ENCODE measurements around the gene DEDD2. TPM values are rescaled to one million over a fixed set of nuclear protein-coding genes. Genes with fewer than 3 reads are reported as not detected.

Gene DEDD2
- total and polyA plus RNA-seq, 10 donors: 24.7 to 73.9 (median 47.2) TPM

GRCh38 chr19:42255766-42256745 is 38.6 kb upstream of the DEDD2 start:
- TF ChIP-seq POLR2AphosphoS5 (IDR thresholded peaks at IDR 0.05) (peak; percentile 22 to 55 (median 52)), POLR2A (IDR thresholded peaks at IDR 0.05) (no peak)
- Histone ChIP-seq H3K4me1 (peaks cover 22 to 45% (median 41%) of the 10 kb centered on the region in 6 donors), H3K27me3 (replicated peaks in 1 of 7) (peaks cover 0 to 11% (median 0%) of the 10 kb centered on the region in 7 donors), H3K4me3 (peak overlapping the region; percentile 77 to 97 (median 86)), H3K9me3 (no peaks in the 10 kb centered on the region), H3K27ac (peak overlapping the region; percentile 97 to 99 (median 98)), H3K36me3 (no peaks in the 10 kb centered on the region)
- intact Hi-C loops (cut with DNase I; ENCODE audit: low total_unique reads): no loop called here
- peak; percentile 89 for DNase-seq
- 13 to 18% (median 16%) methylated on average over 36 to 38 of the region's 38 CpGs for WGBS, 5 donors

DNA sequence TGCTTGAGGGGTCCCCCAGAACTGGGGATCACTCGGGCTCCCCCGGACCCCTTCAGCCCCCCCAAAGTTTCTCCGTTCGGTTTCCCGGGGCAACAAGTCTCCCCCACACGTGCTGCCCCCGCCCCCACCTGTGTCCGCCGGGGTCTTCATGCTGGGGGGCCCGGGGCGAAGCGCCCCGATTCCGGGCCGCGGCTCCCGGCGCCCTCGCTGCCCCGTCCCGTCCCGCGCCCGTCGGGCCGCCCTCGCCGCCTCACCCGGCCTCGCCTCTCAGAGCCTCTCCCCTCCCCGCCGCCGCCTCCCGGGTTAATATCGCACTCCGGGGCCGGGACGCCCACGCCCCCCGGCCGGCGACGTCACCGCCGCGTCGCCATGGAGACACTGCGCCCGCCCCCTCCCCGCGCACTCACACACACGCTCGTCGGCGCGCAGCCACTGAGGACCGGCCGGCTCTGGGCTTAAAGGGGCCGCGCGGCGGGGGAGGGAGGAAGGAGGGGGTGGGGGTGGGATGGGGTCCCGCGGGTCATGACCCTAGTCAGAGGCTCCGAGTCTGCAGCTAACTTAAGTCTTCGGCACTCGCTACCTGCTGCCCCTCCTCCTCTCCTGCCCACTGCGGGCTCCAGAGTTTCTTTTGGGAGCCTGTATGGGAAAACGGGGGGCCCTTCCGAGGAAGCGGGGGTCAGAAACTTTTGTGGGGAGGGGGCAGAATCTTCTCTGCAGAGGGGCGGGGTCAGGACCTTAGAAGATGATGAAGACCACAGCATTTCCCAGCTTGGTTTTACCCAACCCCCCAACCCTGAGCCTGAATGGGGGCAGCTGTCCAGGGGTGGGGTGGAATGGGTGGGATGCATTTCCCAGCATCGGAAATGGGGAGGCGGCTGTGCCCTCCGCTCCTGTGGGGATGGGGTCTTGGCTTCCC is 37.6 kb upstream of the DEDD2 start, which contains the start of gene ERF:
Gene ERF (minus strand): TSS at position 279 of the 916 bp plus-strand sequence. CDS start 129 bp downstream, at position 150.
- Histone ChIP-seq H3K9me3 (no peaks in the 10 kb centered on the region), H3K4me3 (peak within 1 kb of the TSS; percentile 77 to 97 (median 86)), H3K27ac (peak within 1 kb of the TSS; percentile 97 to 99 (median 98)), H3K36me3 (peaks cover 0 to 6% (median 0%) of the 10 kb centered on the region in 6 donors), H3K27me3 (replicated peaks in 1 of 7) (peaks cover 0 to 11% (median 0%) of the 10 kb centered on the region in 7 donors), H3K4me1 (peaks cover 26 to 54% (median 50%) of the 10 kb centered on the region in 6 donors)
- intact Hi-C loops (cut with DNase I; ENCODE audit: low total_unique reads): no loop called here
- DNase-seq: peak; percentile 98
- WGBS, 5 donors: 0 to 2% (median 1%) methylated on average over 33 to 75 of the region's 75 CpGs
- TF ChIP-seq, protein P1, sequence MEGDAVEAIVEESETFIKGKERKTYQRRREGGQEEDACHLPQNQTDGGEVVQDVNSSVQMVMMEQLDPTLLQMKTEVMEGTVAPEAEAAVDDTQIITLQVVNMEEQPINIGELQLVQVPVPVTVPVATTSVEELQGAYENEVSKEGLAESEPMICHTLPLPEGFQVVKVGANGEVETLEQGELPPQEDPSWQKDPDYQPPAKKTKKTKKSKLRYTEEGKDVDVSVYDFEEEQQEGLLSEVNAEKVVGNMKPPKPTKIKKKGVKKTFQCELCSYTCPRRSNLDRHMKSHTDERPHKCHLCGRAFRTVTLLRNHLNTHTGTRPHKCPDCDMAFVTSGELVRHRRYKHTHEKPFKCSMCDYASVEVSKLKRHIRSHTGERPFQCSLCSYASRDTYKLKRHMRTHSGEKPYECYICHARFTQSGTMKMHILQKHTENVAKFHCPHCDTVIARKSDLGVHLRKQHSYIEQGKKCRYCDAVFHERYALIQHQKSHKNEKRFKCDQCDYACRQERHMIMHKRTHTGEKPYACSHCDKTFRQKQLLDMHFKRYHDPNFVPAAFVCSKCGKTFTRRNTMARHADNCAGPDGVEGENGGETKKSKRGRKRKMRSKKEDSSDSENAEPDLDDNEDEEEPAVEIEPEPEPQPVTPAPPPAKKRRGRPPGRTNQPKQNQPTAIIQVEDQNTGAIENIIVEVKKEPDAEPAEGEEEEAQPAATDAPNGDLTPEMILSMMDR (IDR thresholded peaks at IDR 0.05 in 8 of 11, conservative IDR thresholded peaks at IDR 0.05 in 3 of 11): peak in 3 of 11 experiments; percentile 14 to 33 (median 23)
- TF ChIP-seq POLR2AphosphoS5 (IDR thresholded peaks at IDR 0.05): peak; percentile 99
- TF ChIP-seq POLR2A (IDR thresholded peaks at IDR 0.05): peak in 2 of 3 donors; percentile 92 to 97

DNA sequence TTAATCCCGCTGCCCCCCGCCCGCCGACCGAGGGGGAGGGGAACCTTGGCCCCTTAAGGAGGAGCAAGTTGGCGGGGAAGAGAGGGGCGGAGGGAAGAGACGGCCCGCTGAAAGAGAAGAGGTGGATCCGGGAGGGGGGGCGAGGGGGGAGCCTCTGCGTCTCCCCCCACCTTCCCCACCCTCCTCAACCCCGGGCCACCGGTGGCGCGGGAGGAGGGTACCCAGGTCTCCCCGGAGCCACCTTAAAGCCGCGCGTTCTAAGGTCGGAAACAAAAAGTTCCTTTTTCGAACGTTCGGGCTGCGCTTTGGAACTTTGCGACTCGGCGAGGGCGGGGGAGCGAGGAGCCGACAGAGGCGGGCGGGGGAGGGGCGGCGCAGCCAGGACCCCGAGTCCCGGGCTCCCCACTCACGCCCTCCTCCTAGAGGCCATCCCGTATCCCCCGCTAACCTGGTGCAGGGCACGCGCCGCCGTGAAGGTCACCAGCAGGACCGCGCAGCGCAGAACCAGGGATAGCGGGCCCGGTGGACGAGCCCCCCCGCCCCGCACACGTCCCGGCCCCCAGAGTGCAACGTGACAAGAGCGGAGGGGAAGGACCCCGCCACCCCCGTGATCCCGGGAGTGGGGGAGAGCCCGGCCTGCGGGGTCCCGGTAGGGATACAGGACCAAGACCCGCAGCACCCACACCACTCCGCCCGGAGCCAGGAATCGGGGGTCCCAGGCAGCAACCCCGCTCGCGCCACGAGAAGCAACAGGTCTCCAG is 36.8 kb upstream of the DEDD2 start:
- 0 to 1% (median 0%) methylated on average over 25 to 68 of the region's 70 CpGs for WGBS, 5 donors
- intact Hi-C loops (cut with DNase I; ENCODE audit: low total_unique reads): no loop called here
- TF ChIP-seq, protein P1 (IDR thresholded peaks at IDR 0.05 in 8 of 11, conservative IDR thresholded peaks at IDR 0.05 in 3 of 11): peak in 1 of 11 experiments; percentile 32
- TF ChIP-seq POLR2A (IDR thresholded peaks at IDR 0.05) (no peak), POLR2AphosphoS5 (IDR thresholded peaks at IDR 0.05) (peak; percentile 73 to 74 (median 74))

More for the DNA sequence above, 36.8 kb upstream of the DEDD2 start:
- Histone ChIP-seq H3K4me1 (peaks cover 26 to 63% (median 59%) of the 10 kb centered on the region in 6 donors), H3K9me3 (no peaks in the 10 kb centered on the region), H3K4me3 (peak overlapping the region; percentile 77 to 97 (median 86)), H3K27ac (peak overlapping the region; percentile 97 to 99 (median 98)), H3K36me3 (peaks cover 0 to 14% (median 6%) of the 10 kb centered on the region in 6 donors), H3K27me3 (replicated peaks in 1 of 7) (peaks cover 0 to 11% (median 0%) of the 10 kb centered on the region in 7 donors)
- peak; percentile 95 for DNase-seq

Measured in spleen (tissue), 11 donors.